HG02623 (cell line): ENCODE measurements around the gene CRYL1.
A peak's percentile ranks its signal among the peaks of the same experiment; 100 is the strongest.

Source experiments
- ATAC-seq: cut with Tn5 transposase; IDR thresholded peaks from one replicate; pipeline ENCODE4 v1.9.1; 2021; ENCODE audit warnings: moderate library complexity; ENCODE audit not compliant: unreplicated experiment

Gene CRYL1

GRCh38 chr13:20428666-20429644, 96.7 kb downstream of the CRYL1 start:
- no peak for ATAC-seq

- ATAC-seq = no peak
Observed at GRCh38 chr13:20426766-20427448, 98.8 kb downstream of the CRYL1 start.

GRCh38 chr13:20425819-20426219, 99.8 kb downstream of the CRYL1 start:
- peak; percentile 69 for ATAC-seq

GRCh38 chr13:20424949-20425348, 100.7 kb downstream of the CRYL1 start:
- ATAC-seq = no peak

GRCh38 chr13:20424559-20424852, 101.2 kb downstream of the CRYL1 start:
- ATAC-seq = no peak

- ATAC-seq = no peak
Observed at GRCh38 chr13:20422362-20422761, 103.3 kb downstream of the CRYL1 start.

GRCh38 chr13:20420938-20421337, 104.7 kb downstream of the CRYL1 start:
- ATAC-seq = no peak

- no peak for ATAC-seq
Observed at GRCh38 chr13:20418953-20419352, 106.7 kb downstream of the CRYL1 start.

GRCh38 chr13:20416223-20416745, 109.4 kb downstream of the CRYL1 start:
- no peak for ATAC-seq

- ATAC-seq = no peak
Observed at GRCh38 chr13:20415694-20416107, 110.0 kb downstream of the CRYL1 start.

- ATAC-seq = no peak
Observed at GRCh38 chr13:20415306-20415679, 110.4 kb downstream of the CRYL1 start.

- no peak for ATAC-seq
Observed at GRCh38 chr13:20414546-20415305, 110.9 kb downstream of the CRYL1 start.

- ATAC-seq = no peak
Observed at GRCh38 chr13:20412691-20413355, 112.8 kb downstream of the CRYL1 start.

GRCh38 chr13:20411638-20412342, 113.9 kb downstream of the CRYL1 start:
- peak; percentile 96 for ATAC-seq

- no peak for ATAC-seq
Observed at GRCh38 chr13:20410726-20411125, 114.9 kb downstream of the CRYL1 start.

GRCh38 chr13:20408181-20408580, 117.5 kb downstream of the CRYL1 start:
- no peak for ATAC-seq

GRCh38 chr13:20407759-20408158, 117.9 kb downstream of the CRYL1 start:
- ATAC-seq = no peak

- no peak for ATAC-seq
Observed at GRCh38 chr13:20405691-20406090, 120.0 kb downstream of the CRYL1 start.

GRCh38 chr13:20404488-20405222, 121.0 kb downstream of the CRYL1 start:
- ATAC-seq = no peak
